ENCODE measurements around the gene LYG2.
"Not testable (repeated sequence)": the region's sequence is repeated elsewhere in the genome, so short reads cannot be mapped to it uniquely, and the experiment has no call there.

DNA sequence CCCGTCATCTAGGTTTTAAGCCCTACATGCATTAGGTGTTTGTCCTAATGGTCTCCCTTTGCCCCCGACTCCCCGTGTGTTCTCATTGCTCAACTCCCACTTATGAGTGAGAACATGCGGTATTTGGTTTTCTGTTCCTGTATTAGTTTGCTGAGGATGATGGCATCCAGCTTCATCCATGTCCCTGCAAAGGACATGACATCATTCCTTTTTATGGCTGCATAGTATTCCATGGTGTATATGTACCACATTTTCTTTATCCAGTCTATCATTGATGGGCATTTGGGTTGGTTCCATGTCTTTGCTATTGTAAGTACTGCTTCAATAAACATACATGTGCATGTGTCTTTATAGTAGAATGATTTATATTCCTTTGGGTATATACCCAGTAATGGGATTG, 63.1 kb downstream of the LYG2 start:
- not testable (repeated sequence) for TF ChIP-seq EZH2 (IDR thresholded peaks at IDR 0.05; ENCODE audit: borderline replicate concordance); CTCF (IDR thresholded peaks at IDR 0.05; ENCODE audit: poor library complexity); EZH2phosphoT487 (IDR thresholded peaks at IDR 0.05; ENCODE audit: low read depth, severe bottlenecking, unreplicated experiment)

Data from hepatocyte (in vitro differentiated cells).